NCI-H748 (cell line): Measurements from ENCODE around the gene P2RY2.
"Not testable (repeated sequence)": the region's sequence is repeated elsewhere in the genome, so short reads cannot be mapped to it uniquely, and the experiment has no call there.

ENCODE experiments used
- DNase-seq: peaks from one replicate; lab custom pipeline; 2025; ENCODE audit not compliant: unreplicated experiment; lab: John Stamatoyannopoulos, UW

Gene P2RY2

GRCh38 chr11:73187854-73188253, 30.2 kb upstream of the P2RY2 start:
- no peak for DNase-seq

DNA sequence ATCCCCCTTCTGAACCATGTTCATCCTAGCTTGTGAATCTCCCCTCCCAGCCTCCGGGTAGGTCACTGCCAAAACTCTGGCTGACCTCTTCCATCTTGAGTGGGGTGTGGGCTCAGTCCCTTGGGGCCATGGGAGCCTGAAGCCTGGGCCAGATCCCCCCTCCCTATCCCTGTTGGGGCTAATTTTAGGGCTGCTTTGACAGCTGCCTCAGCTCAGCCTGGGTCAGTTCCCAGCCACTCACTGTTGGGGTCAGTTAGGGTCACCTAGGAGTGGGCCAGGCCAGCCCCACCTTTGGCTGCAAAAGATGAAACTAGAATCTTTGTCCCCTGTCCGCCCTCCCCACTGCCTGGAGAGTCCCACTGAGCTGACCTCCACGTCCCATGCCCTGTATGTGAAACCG, 29.8 kb upstream of the P2RY2 start:
- no peak for DNase-seq

GRCh38 chr11:73189315-73189714, 28.8 kb upstream of the P2RY2 start:
- DNase-seq = no peak

- peak; percentile 15 for DNase-seq
Measured at GRCh38 chr11:73189723-73190556, 28.1 kb upstream of the P2RY2 start.

- no peak for DNase-seq
Measured at GRCh38 chr11:73190557-73190885, 27.6 kb upstream of the P2RY2 start.

DNA sequence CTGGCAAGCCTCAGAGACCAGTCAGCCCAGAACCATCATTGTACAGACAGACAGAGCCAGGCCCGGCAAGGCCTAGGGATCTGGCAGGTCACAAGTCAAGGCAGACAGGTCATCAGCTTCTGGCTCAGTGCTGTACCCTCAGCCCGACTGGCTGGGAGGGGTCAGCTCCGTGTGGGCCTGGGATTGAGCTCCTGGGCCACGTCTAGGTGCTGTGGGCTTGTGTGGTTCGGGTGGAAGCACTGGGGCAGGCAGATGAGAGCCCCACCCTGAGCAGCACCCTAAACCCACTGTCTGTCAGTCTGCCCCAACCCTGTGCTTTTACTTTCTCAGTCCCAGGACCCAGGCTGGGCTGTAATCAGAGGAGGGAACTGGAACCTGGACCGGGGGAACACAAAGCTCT, 26.9 kb upstream of the P2RY2 start:
- DNase-seq = no peak

- DNase-seq = no peak
Measured at GRCh38 chr11:73192272-73192671, 25.8 kb upstream of the P2RY2 start.

DNA sequence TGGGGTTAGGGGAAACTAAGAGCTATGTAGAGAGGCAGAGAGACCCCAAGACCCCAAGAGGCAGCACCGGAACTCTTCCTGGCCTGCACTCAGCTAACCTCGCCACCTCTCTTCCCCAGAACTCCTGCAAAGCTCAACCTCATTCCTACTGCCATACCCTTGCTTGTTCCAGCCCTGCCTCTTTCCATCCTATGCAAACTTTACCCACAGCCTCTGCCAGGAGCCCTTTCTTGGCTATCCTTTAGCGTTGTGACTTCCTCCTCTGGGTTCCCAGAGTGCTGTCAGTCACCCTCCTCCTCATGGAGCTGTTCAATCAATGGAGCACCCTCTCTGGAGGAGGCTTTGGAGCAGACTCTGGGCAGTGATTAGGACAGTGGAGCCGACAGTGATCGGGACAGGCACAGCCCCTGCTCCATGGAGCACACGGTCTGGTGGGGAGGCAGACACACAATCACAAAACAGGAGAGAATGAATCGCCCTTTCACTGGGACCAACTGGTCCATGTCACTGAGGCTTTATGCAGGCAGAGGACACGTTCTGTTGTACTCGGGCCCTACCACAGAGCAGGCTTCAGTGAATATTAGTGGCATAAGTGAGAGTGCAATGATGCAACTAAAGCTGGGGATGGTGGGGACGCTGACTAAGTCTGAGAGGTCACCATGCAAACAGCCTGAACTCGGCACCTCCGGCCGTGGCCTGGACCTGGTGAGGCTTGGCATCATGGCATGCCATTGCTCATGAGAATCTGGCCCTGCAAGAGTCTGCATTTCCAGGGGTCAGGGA, 24.6 kb upstream of the P2RY2 start:
- DNase-seq = no peak

GRCh38 chr11:73194034-73194507, 24.0 kb upstream of the P2RY2 start:
- no peak for DNase-seq

DNA sequence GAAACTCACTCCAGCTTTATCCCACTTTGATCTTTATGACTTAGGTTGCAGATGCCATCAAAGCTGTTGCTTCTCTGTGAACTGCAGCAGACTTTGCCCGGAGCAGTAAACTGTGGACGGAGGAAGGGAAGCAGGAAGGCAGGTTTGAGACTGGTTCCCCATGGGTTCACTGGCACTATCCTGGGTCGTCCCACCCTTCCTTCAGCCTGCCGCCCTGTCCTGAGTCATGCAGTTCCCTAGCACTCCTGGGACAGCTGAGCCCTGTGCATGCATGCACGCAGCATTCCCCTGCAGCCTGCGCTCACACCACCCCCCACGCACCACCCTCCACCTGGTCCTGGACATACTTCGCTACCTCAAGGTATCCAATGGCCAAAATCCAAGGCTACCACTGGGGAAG, 23.5 kb upstream of the P2RY2 start:
- no peak for DNase-seq

DNA sequence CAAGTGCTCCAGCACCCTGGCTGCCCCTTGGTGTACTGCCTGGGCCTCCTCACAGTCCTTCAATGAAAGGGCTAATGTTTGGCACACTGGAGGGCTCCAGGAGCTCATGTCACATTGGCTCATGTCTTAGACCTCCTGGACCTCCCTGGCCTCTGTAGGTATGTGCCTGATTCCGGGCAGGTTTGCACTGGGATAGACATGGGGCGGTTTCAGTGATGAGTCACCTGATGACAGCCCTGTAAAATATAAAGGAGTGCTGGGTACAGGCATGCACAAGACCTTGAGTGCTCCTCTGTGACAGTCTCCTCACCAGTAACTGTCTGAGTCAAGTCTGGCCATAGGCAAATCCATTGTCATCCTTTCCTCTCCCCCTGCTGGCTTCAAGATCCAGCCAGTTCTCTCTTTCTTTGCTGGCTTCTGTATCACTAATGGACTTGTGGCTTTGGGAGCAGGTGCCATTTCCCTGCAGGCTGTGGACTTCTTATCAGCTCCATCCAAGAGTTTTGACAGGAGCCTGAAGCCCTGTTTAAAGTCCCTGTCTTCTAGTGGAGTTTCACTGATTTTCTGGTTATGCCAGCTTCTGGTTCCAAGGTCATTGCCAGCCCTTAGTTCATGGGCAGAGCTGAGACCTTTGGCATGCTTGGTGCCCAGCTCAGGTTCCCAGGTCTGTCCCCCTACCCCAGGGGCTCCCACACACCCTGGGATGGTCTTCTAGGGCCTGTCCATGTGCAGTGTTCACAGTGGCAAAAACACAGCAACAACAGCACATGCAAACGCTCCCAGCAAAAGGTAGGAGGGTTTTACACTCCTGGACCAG, 22.7 kb upstream of the P2RY2 start:
- DNase-seq = no peak

- no peak for DNase-seq
Measured at GRCh38 chr11:73196576-73196975, 21.5 kb upstream of the P2RY2 start.

DNA sequence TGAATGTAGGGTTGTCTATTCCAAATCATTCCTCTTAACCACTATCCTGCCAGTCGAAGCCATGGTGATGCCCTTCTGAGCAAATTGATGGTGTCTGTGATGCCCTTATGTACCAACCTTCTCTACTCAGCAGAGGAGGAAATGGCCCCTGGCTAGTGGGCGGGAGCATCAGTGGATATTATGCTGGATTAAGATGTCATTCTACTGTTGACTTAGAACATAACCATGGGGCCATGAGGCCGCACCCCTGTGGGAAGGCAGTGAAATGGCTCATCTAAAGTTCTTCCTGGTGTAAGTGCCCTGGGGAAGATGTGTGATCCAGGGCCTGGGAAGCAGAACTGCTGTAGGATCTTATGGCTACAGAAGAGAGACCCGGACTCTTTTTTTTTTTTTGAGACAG, 20.7 kb upstream of the P2RY2 start:
- DNase-seq = no peak

DNA sequence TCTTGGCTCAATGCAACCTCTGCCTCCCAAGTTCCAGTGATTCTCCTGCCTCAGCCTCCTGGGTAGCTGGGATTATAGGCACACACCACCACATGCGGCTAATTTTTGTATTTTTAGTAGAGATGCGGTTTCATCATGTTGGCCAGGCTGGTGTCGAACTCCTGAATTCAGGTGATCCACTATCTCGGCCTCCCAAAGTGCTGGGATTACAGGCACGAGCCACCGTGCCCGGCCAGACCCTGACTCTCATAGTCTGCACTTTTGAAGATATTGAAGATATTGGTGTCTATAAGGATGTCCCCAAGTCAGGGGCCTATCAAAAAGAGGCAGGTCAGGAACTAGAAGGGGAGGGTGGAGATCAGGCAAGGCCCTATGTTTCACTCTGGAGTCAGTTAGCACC, 20.3 kb upstream of the P2RY2 start:
- DNase-seq = not testable (repeated sequence)

DNA sequence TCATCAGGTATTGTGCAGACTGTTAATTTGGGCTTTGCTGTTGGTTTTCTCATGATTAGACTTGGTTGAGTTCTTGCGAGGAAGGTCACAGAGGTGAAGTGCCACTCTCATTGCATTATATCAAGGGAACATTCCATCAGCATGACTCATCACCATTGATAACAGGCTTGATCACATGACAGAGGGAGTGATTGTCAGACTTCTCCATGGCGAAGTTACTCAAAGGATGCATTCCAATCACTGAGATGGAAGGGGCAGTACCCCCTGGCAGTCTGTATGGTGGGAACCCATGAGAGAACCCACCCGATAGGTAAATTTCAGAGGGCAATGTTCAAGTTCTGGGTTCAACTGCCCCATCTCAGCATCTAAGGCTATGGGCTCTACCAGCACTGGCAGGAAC, 19.4 kb upstream of the P2RY2 start:
- peak; percentile 12 for DNase-seq

- no peak for DNase-seq
Measured at GRCh38 chr11:73199446-73199845, 18.6 kb upstream of the P2RY2 start.

GRCh38 chr11:73200256-73200655, 17.8 kb upstream of the P2RY2 start:
- no peak for DNase-seq

DNA sequence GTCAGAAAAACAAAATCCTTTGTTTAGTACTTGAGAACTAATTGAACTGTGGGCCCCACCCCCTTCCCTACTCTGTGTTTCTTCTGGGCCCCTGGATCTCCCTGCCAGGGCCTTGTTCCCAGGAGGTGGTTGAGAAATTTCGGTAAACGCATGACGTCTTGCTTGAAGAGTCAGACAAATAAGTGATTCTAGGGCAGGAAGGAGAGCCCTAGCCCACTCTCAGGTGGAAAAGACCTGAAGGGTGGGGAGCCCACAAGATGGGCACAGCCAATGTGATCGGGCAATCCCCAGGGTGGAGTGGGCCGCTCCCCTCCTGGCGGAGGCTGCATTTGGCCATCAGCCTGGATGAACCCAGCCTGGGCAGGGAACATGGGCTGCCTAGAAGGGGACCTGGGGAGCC, 16.8 kb upstream of the P2RY2 start:
- no peak for DNase-seq

- no peak for DNase-seq
Measured at GRCh38 chr11:73201888-73202780, 15.9 kb upstream of the P2RY2 start.

GRCh38 chr11:73203322-73203721, 14.8 kb upstream of the P2RY2 start:
- no peak for DNase-seq

DNA sequence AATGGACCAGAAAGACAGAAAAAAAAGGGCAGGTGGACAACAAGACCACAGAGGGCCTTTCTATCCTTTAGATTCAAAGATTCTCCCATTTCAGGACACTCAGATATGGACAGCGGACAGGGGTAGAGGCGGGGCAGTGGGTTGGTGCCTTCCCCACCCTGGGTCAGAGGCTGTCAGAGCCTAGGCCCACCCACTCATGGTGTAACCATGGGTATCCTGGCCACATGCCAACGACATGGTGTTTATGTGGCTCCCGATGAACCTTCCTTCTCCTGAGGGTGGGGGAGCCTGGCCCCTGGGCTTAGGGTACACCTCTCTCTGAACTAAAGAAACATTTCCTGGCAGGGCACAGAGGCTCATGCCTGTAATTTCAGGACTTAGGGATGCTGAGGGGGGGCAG, 14.3 kb upstream of the P2RY2 start:
- peak; percentile 22 for DNase-seq
